GM12874 (cell line): ENCODE results near the gene LAIR1.

Experiments
- TF ChIP-seq, protein P1 (sequence below): IDR thresholded peaks from 2 replicates; pipeline ENCODE4 v1.5.1; 2011; ENCODE audit warnings: low read depth, mild to moderate bottlenecking, control low read depth, low read length, moderate library complexity; ENCODE audit not compliant: insufficient read depth

The LAIR1 gene

DNA sequence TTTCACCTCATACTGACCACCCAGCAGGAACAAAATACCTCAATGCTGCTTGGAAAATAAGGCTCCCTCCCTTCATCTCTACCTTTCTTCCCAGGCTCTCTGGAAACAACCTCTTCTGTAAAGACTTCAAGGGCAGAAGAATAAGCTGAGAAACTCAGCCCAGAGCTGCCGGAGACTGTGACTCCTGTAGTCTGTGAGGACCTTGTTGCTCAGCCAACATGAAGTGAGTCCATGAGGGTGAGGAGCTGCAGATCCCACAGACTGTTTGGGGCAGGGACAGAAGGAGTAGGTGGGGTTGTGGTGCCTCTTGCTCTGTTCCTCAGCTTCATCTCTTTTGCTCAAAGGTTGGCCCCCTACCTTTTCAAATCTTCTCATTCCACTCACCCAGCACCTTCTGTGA is 59.6 kb downstream of the LAIR1 start:
- TF ChIP-seq, protein P1, sequence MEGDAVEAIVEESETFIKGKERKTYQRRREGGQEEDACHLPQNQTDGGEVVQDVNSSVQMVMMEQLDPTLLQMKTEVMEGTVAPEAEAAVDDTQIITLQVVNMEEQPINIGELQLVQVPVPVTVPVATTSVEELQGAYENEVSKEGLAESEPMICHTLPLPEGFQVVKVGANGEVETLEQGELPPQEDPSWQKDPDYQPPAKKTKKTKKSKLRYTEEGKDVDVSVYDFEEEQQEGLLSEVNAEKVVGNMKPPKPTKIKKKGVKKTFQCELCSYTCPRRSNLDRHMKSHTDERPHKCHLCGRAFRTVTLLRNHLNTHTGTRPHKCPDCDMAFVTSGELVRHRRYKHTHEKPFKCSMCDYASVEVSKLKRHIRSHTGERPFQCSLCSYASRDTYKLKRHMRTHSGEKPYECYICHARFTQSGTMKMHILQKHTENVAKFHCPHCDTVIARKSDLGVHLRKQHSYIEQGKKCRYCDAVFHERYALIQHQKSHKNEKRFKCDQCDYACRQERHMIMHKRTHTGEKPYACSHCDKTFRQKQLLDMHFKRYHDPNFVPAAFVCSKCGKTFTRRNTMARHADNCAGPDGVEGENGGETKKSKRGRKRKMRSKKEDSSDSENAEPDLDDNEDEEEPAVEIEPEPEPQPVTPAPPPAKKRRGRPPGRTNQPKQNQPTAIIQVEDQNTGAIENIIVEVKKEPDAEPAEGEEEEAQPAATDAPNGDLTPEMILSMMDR, result no peak

DNA sequence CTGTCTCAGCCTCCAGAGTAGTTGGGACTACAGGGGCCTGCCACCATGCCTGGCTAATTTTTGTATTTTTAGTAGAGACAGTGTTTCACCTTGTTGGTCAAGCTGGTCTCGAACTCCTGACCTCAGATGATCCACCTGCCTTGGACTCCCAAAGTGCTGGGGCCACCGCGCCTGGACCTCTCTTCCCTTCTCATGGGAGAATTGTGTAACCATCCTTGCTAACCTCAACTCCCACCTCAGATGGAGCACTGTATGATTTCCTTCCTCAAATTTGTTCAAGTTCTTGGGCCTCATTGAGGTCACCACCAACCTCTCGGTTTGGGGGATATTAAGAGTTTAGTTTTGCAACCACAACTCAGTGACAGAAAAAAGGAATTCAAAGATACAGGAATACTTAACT is 62.5 kb downstream of the LAIR1 start:
- TF ChIP-seq, protein P1, result no peak
